Measurements from ENCODE around the gene GFI1.

DNA sequence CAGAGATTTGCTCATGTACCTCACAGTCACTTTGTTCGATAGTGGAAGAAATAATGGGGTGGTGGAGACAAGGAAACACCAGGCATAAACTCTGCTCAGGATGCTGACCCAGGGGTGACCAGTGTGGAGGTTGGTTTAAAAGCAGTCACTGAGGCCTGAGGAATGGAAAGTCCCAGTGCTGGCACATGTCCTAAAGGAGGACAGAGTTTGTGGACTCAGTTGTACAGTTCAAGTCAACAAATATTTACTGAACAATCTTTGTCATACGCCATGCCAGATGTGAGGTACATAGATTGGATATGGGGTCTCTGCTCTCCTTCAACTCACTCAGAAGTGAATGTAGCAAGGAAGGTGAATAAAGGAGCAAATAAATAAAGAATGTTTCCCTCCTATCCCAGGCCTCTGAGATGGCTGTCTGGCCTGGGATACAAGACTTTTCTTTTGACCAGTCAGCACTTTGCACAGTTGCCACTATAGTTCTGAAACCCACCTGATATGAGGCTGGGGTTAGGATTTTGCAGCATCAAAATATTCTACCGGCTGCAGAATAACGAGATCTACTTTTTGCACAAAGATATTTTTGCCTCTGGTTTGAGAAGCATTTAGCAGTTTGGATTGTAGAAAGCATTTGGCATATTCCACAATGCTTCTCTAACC, 7.9 kb upstream of the GFI1 start:
- TF ChIP-seq CTCF (IDR thresholded peaks at IDR 0.05; ENCODE audit: control extremely low read depth in 1 of 3, insufficient read depth in 1 of 3, low read depth in 1 of 3, low read length in 3 of 3) (no peak), MAX (IDR thresholded peaks at IDR 0.05) (no peak), POLR2AphosphoS5 (IDR thresholded peaks at IDR 0.05; ENCODE audit: low read depth, low read length) (no peak), HDAC2 (IDR thresholded peaks at IDR 0.05; ENCODE audit: borderline replicate concordance in 1 of 2, low read depth in 2 of 2, low read length in 2 of 2) (no peak), JUND (IDR thresholded peaks at IDR 0.05; ENCODE audit: low read length) (no peak), EGR1 (IDR thresholded peaks at IDR 0.05; ENCODE audit: borderline replicate concordance, low read depth, low read length) (no peak), EP300 (IDR thresholded peaks at IDR 0.05; ENCODE audit: borderline replicate concordance in 1 of 2, low read depth in 2 of 2, low read length in 2 of 2) (no peak), CHD7 (IDR thresholded peaks at IDR 0.05; ENCODE audit: insufficient replicate concordance, low read length) (no peak), GABPA (IDR thresholded peaks at IDR 0.05; ENCODE audit: borderline replicate concordance, insufficient read depth, low read length) (no peak), TAF1 (IDR thresholded peaks at IDR 0.05; ENCODE audit: low read depth, low read length) (no peak), SIRT6 (IDR thresholded peaks at IDR 0.05; ENCODE audit: low read length) (no peak)

Measured in H1 (cell line).